Esophagus muscularis mucosa (tissue), 3 donors: ENCODE measurements around the gene DIP2B.

Experiments used
- POLR2A ChIP-seq: fragments of 450-650 bp; IDR thresholded peaks from one replicate; pipeline ENCODE4 v1.6.1; 2017; ENCODE audit warnings: antibody characterized with exemption, moderate library complexity, mild to moderate bottlenecking, low read depth
- TF ChIP-seq, protein P1 (sequence below), 3 experiments: fragments of 200-600 bp in 2 of 3; fragments of 450-650 bp in 1 of 3; sonication (generic) in 2 of 3; IDR thresholded peaks; one replicate each; pipeline ENCODE4 v1.5.1; 2017 to 2019; ENCODE audit warnings: antibody characterized with exemption in 3 of 3, mild to moderate bottlenecking in 2 of 3, moderate library complexity in 1 of 3

DNA sequence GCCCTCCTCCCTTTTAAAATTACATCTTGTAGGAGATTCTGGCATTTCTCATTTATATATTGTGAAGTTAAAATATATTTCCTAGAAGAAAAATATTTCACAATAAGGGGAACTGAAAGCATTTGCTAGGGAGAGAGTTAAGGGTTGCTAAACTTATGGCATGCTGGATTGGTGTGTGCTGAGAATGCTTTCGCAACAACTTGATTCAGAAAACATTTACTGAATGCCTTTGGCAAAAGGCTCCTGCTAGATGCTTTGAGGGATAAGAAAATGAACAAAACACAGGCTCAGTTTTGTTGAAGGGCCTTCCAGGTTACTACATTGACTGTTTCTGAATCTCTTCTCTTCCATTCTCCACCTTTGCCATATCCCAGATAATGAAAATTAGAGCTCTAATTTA, 67.5 kb downstream of the DIP2B start:
- TF ChIP-seq POLR2A: no peak
- TF ChIP-seq, protein P1, sequence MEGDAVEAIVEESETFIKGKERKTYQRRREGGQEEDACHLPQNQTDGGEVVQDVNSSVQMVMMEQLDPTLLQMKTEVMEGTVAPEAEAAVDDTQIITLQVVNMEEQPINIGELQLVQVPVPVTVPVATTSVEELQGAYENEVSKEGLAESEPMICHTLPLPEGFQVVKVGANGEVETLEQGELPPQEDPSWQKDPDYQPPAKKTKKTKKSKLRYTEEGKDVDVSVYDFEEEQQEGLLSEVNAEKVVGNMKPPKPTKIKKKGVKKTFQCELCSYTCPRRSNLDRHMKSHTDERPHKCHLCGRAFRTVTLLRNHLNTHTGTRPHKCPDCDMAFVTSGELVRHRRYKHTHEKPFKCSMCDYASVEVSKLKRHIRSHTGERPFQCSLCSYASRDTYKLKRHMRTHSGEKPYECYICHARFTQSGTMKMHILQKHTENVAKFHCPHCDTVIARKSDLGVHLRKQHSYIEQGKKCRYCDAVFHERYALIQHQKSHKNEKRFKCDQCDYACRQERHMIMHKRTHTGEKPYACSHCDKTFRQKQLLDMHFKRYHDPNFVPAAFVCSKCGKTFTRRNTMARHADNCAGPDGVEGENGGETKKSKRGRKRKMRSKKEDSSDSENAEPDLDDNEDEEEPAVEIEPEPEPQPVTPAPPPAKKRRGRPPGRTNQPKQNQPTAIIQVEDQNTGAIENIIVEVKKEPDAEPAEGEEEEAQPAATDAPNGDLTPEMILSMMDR (IDR thresholded peaks at IDR 0.05): no peak
